Measurements from ENCODE around the gene WRAP73. TPM values are rescaled to one million over a fixed set of nuclear protein-coding genes. Genes with fewer than 3 reads are reported as not detected.

The WRAP73 gene
- total RNA-seq, 6 experiments from 2014 or later = 5.6 to 9.1 (median 7.1) TPM

DNA sequence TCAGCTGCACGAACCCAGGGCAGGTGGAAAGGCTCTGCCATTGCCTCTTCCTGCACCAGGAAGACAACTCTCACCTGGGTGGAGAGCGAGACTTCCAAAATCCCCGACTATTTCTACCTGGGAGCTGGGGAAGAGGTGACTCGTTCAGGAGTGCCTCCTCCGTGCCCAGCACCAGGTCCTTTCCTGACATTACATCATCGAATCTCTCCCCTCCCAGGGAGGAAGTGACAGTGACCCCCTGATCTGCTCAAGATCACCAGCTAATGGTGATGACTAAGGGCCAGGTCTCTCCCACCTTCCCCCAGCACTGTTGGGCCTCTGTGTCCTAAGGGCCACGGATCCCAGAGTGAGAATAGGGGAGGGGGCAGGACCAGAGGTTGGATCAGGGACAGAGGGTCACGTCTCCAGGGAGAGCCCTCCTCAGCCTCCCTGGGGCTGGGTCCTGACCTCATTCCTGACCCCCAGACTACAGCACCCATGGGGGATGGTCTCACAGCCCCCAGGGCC is 45.4 kb downstream of the WRAP73 start:
- TF ChIP-seq, protein P1, sequence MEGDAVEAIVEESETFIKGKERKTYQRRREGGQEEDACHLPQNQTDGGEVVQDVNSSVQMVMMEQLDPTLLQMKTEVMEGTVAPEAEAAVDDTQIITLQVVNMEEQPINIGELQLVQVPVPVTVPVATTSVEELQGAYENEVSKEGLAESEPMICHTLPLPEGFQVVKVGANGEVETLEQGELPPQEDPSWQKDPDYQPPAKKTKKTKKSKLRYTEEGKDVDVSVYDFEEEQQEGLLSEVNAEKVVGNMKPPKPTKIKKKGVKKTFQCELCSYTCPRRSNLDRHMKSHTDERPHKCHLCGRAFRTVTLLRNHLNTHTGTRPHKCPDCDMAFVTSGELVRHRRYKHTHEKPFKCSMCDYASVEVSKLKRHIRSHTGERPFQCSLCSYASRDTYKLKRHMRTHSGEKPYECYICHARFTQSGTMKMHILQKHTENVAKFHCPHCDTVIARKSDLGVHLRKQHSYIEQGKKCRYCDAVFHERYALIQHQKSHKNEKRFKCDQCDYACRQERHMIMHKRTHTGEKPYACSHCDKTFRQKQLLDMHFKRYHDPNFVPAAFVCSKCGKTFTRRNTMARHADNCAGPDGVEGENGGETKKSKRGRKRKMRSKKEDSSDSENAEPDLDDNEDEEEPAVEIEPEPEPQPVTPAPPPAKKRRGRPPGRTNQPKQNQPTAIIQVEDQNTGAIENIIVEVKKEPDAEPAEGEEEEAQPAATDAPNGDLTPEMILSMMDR (IDR thresholded peaks at IDR 0.05) = no peak
- no peak for TF ChIP-seq POLR2A (IDR thresholded peaks at IDR 0.05)
- 90% methylated on average over 2 of the region's 8 CpGs for WGBS (ENCODE audit: insufficient coverage, low coverage, low lambda C conversion rate, missing lambda C conversion rate)
- Histone ChIP-seq H3K9me3 (no peaks in the 10 kb centered on the region), H3K27me3 (no peaks in the 10 kb centered on the region), H3K4me1 (no peaks in the 10 kb centered on the region), H3K27ac (no peak overlapping the region), H3K36me3 (no peaks in the 10 kb centered on the region), H3K4me3 (no peak overlapping the region)
- no peak for ATAC-seq
- intact Hi-C loops (cut with DNase I) = no loop called here
- no peak for DNase-seq

DNA sequence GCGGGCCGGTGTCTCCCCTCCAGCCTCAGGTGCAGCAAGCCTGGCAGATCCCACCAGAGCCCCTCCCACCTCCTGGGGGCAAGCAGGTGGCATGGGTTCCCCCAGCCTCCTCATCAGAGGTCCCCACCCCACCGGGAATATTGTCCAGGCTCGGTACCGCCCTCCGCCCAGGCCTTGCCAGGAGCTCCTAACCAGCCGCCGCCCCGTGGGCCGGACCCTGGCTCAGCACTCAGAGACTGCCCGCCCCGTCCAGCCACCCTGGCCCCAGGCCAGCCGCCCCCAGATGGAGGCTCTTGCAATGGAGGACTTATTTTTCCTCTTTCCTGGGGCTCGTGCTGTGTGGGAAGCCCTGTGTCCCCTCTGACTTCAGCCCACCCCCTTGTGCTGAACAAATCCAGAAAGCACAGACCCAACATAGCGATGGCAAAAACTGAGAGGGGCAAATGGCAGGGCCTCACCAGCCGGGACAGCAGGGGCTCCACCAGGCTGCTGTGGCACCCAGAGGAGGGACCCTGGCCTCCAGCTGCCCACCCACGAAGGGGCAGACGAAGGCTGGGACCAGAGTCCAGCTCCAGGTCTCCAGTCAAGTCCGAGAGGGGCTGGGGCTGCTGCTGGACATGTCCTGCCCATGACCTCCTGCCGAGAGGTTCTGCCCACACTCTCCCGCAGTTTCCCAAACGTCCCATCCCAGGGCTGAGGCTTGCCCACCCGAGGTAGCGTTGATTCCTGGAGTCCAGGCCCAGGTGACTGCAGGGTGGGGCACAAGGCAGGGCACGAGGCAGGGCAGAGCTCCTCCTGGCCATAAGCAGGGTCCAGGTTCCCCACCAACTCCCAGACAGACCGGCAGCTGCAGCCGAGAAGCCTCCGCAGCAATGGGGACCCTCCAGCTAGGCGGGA is 46.1 kb downstream of the WRAP73 start:
- no peak for ATAC-seq
- Histone ChIP-seq H3K4me3 (no peak overlapping the region), H3K9me3 (no peaks in the 10 kb centered on the region), H3K4me1 (no peaks in the 10 kb centered on the region), H3K27ac (no peak overlapping the region), H3K36me3 (no peaks in the 10 kb centered on the region), H3K27me3 (no peaks in the 10 kb centered on the region)
- no peak for TF ChIP-seq POLR2A (IDR thresholded peaks at IDR 0.05)
- intact Hi-C loops (cut with DNase I) = no loop called here
- no peak for DNase-seq
- WGBS (ENCODE audit: insufficient coverage, low coverage, low lambda C conversion rate, missing lambda C conversion rate) = 91% methylated on average over 7 of the region's 29 CpGs

DNA sequence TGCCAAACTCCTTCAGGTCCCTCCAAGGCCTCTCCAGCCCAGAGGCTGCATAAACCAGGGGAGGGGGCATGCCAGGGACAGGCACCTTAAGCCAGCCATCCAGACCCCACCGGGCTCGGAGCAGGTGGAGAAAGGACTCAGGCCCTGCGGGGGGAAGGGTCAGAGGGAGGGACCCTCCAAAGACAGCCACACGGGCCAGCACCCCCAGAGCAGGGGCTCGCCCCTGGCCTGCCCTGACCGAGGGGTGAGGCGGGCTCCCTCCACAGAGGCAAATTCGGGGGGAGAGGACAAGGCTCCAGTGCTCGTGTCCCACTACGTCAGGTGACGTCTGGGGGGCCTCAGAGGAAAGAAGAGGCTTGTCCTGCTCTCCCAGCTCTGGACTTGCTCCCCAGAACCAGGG is 46.7 kb downstream of the WRAP73 start:
- Histone ChIP-seq H3K9me3 (no peaks in the 10 kb centered on the region), H3K27ac (no peak overlapping the region), H3K27me3 (no peaks in the 10 kb centered on the region), H3K4me3 (no peak overlapping the region), H3K4me1 (no peaks in the 10 kb centered on the region), H3K36me3 (no peaks in the 10 kb centered on the region)
- no peak for TF ChIP-seq POLR2A (IDR thresholded peaks at IDR 0.05)
- TF ChIP-seq, protein P1 (IDR thresholded peaks at IDR 0.05) = no peak
- DNase-seq (no peak), ATAC-seq (no peak)
- intact Hi-C loops (cut with DNase I) = no loop called here
- no CpG with 5 or more reads among the region's 11 CpGs for WGBS (ENCODE audit: insufficient coverage, low coverage, low lambda C conversion rate, missing lambda C conversion rate)

DNA sequence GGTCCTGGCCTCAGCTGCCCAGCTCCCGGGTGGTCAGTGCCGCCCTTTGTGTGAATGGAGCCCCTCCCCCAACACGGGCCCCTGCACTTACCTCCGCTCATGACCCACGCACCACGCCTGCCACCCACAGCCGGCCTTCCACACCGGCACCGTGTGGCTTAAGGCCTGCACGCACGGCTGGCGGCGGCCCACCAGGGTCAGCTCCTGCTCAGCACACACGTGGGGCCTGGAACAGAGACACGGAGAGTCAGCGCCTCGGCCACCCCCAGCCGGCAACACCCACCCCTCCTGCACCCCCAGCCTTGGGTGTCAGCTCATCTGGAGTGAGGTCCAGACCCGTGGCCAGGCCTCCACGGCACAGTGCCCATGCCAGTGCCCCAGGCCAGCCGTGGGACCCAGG is 47.5 kb downstream of the WRAP73 start:
- ATAC-seq (no peak), DNase-seq (no peak)
- Histone ChIP-seq H3K4me1 (no peaks in the 10 kb centered on the region), H3K27me3 (no peaks in the 10 kb centered on the region), H3K9me3 (no peaks in the 10 kb centered on the region), H3K4me3 (no peak overlapping the region), H3K36me3 (no peaks in the 10 kb centered on the region), H3K27ac (no peak overlapping the region)
- 20% methylated on average over 1 of the region's 21 CpGs for WGBS (ENCODE audit: insufficient coverage, low coverage, low lambda C conversion rate, missing lambda C conversion rate)
- TF ChIP-seq POLR2A (IDR thresholded peaks at IDR 0.05) = no peak
- TF ChIP-seq, protein P1 (IDR thresholded peaks at IDR 0.05) = no peak
- intact Hi-C loops (cut with DNase I) = no loop called here

DNA sequence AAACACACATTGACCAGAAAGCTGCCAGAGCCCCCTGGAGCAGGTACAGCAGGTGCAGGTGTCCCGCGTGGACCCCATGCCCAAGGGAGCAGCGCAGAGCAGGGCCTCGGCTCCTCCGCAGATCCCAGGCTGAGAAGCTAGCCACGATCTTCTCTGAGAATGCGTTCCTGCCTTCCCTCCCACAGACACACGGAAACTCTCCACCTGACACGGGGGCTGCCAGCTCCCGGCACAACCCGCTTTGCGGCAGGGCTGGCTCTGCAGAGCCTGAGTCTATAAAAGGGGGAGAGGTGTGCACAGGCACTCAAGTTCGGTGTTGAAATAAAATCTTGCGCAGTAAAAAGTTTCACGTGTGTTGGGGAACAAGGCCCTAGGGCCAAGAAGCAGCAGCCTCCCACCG is 48.2 kb downstream of the WRAP73 start:
- intact Hi-C loops (cut with DNase I) = no loop called here
- Histone ChIP-seq H3K9me3 (no peaks in the 10 kb centered on the region), H3K4me3 (no peak overlapping the region), H3K4me1 (no peaks in the 10 kb centered on the region), H3K27me3 (no peaks in the 10 kb centered on the region), H3K36me3 (no peaks in the 10 kb centered on the region), H3K27ac (no peak overlapping the region)
- DNase-seq (no peak), ATAC-seq (no peak)
- TF ChIP-seq POLR2A (IDR thresholded peaks at IDR 0.05) = no peak
- TF ChIP-seq, protein P1 (IDR thresholded peaks at IDR 0.05) = no peak
- WGBS (ENCODE audit: insufficient coverage, low coverage, low lambda C conversion rate, missing lambda C conversion rate) = 61% methylated on average over 11 of the region's 16 CpGs

Data from right lobe of liver (tissue), 6 donors.